ENCODE data around the gene SLC28A1. TPM values are rescaled to one million over a fixed set of nuclear protein-coding genes. Genes with fewer than 3 reads are reported as not detected.

The SLC28A1 gene
- total and polyA plus RNA-seq, 2 of the 4 experiments (the other 2 are of a cell fraction), result not detected

GRCh38 chr15:84858231-84858630 is 26.2 kb upstream of the SLC28A1 start:
- CTCF ChIA-PET, result no interaction called here
- Histone ChIP-seq H3K23ac (ENCODE audit: low read depth, low read length) (no peak overlapping the region), H3K27ac (ENCODE audit: insufficient read depth, low read length) (no peak overlapping the region), H3K9me1 (ENCODE audit: insufficient read depth, low read length) (no peaks in the 10 kb centered on the region), H3K27me3 (ENCODE audit: control insufficient read depth, insufficient read depth, low read length) (peaks cover 13% of the 10 kb centered on the region), H2BK120ac (ENCODE audit: low read depth, low read length) (no peak overlapping the region), H3K14ac (replicated peaks; ENCODE audit: low read depth, low read length) (no peak overlapping the region), H2AFZ (replicated peaks; ENCODE audit: low read length, poor library complexity) (no peak overlapping the region), H3K56ac (ENCODE audit: extremely low read depth, insufficient read depth, low read length) (no peak overlapping the region), H2AK9ac (replicated peaks; ENCODE audit: low read depth, low read length, poor library complexity) (no peak overlapping the region), H4K91ac (ENCODE audit: insufficient read depth, low read depth, low read length) (no peak overlapping the region), H3K4me3 (ENCODE audit: insufficient read depth, low read depth, low read length) (no peak overlapping the region), H4K8ac (ENCODE audit: low read depth in 2 of 2, low read length in 2 of 2) (no peak overlapping the region), H2BK20ac (ENCODE audit: low read depth, low read length) (no peak overlapping the region), H4K20me1 (ENCODE audit: insufficient read depth, low read length) (no peaks in the 10 kb centered on the region), H2AK5ac (ENCODE audit: low read depth, low read length) (no peak overlapping the region), H2BK5ac (ENCODE audit: low read depth, low read length, poor library complexity, severe bottlenecking) (no peak overlapping the region), H3K18ac (ENCODE audit: low read depth, low read length) (no peak overlapping the region), H3K36me3 (ENCODE audit: control insufficient read depth, insufficient read depth, low read length) (no peaks in the 10 kb centered on the region), H2BK15ac (ENCODE audit: low read depth, low read length) (no peak overlapping the region), H4K5ac (ENCODE audit: low read depth, low read length) (no peak overlapping the region), H3K4me1 (ENCODE audit: control insufficient read depth, insufficient read depth, low read length) (no peaks in the 10 kb centered on the region), H3K79me1 (ENCODE audit: low read depth in 1 of 2, low read length in 2 of 2) (no peaks in the 10 kb centered on the region), H3K4me2 (ENCODE audit: low read depth, low read length) (no peak overlapping the region), H3K9me3 (ENCODE audit: control insufficient read depth, insufficient read depth, low read length) (no peaks in the 10 kb centered on the region), H3K9ac (ENCODE audit: low read depth, low read length) (no peak overlapping the region), H3K4ac (ENCODE audit: low read depth, low read length) (no peak overlapping the region)
- POLR2A ChIA-PET (ENCODE audit: unreplicated experiment), result no interaction called here
- ATAC-seq (ENCODE audit: low read depth) (no peak), DNase-seq (no peak)
- TF ChIP-seq, protein P1, sequence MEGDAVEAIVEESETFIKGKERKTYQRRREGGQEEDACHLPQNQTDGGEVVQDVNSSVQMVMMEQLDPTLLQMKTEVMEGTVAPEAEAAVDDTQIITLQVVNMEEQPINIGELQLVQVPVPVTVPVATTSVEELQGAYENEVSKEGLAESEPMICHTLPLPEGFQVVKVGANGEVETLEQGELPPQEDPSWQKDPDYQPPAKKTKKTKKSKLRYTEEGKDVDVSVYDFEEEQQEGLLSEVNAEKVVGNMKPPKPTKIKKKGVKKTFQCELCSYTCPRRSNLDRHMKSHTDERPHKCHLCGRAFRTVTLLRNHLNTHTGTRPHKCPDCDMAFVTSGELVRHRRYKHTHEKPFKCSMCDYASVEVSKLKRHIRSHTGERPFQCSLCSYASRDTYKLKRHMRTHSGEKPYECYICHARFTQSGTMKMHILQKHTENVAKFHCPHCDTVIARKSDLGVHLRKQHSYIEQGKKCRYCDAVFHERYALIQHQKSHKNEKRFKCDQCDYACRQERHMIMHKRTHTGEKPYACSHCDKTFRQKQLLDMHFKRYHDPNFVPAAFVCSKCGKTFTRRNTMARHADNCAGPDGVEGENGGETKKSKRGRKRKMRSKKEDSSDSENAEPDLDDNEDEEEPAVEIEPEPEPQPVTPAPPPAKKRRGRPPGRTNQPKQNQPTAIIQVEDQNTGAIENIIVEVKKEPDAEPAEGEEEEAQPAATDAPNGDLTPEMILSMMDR (conservative IDR thresholded peaks at IDR 0.05; ENCODE audit: low read depth, low read length), result no peak
- TF ChIP-seq RAD21 (IDR thresholded peaks at IDR 0.05; ENCODE audit: low read length) (no peak), RCOR1 (IDR thresholded peaks at IDR 0.05; ENCODE audit: insufficient replicate concordance, low read length) (no peak), SMC3 (IDR thresholded peaks at IDR 0.05; ENCODE audit: low read depth, low read length) (no peak), CHD1 (IDR thresholded peaks at IDR 0.05; ENCODE audit: low read depth, low read length) (no peak), MAFK (IDR thresholded peaks at IDR 0.05; ENCODE audit: low read depth, low read length) (no peak), MAZ (IDR thresholded peaks at IDR 0.05; ENCODE audit: borderline replicate concordance, low read depth, low read length) (no peak), POLR2A (IDR thresholded peaks at IDR 0.05; ENCODE audit: low read depth, low read length) (no peak), CEBPB (IDR thresholded peaks at IDR 0.05; ENCODE audit: low read depth, low read length) (no peak), FOS (IDR thresholded peaks at IDR 0.05; ENCODE audit: low read depth, low read length) (no peak), BHLHE40 (IDR thresholded peaks at IDR 0.05; ENCODE audit: low read depth, low read length) (no peak), RFX5 (IDR thresholded peaks at IDR 0.05; ENCODE audit: low read depth, low read length) (no peak)
- TF ChIP-seq, protein P2, sequence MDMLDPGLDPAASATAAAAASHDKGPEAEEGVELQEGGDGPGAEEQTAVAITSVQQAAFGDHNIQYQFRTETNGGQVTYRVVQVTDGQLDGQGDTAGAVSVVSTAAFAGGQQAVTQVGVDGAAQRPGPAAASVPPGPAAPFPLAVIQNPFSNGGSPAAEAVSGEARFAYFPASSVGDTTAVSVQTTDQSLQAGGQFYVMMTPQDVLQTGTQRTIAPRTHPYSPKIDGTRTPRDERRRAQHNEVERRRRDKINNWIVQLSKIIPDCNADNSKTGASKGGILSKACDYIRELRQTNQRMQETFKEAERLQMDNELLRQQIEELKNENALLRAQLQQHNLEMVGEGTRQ (IDR thresholded peaks at IDR 0.05; ENCODE audit: low read depth, low read length), result no peak
- in situ Hi-C loops (cut with MboI; ENCODE audit: low sequenced_read_pairs) (no loop called here), intact Hi-C loops (cut with micrococcal nuclease) (no loop called here), dilution Hi-C loops (cut with HindIII; ENCODE audit: low sequenced_read_pairs, unreplicated experiment) (no loop called here)
- 90% methylated on average over 4 of the region's 11 CpGs; no CpG with 5 or more reads in 1 of the 2 experiments for WGBS, 2 experiments (ENCODE audit: extremely low coverage in 2 of 2, insufficient read length in 1 of 2)
- no TSS peak for BruUV-seq (replicated peaks)
